ENCODE measurements around the gene FNIP2.
"Not testable (repeated sequence)": the region's sequence is repeated elsewhere in the genome, so short reads cannot be mapped to it uniquely, and the experiment has no call there.

FNIP2 gene

GRCh38 chr4:158796370-158797140 lies 27.7 kb downstream of the FNIP2 start:
- DNase-seq = no peak

- no peak for DNase-seq
Observed at GRCh38 chr4:158798062-158798461, 29.2 kb downstream of the FNIP2 start.

GRCh38 chr4:158799013-158799770 lies 30.4 kb downstream of the FNIP2 start:
- no peak for DNase-seq

- DNase-seq = no peak
Observed at GRCh38 chr4:158799856-158800255, 31.0 kb downstream of the FNIP2 start.

GRCh38 chr4:158801066-158801465 lies 32.2 kb downstream of the FNIP2 start:
- no peak for DNase-seq

- no peak for DNase-seq
Observed at GRCh38 chr4:158801677-158802076, 32.9 kb downstream of the FNIP2 start.

GRCh38 chr4:158802914-158803313 lies 34.1 kb downstream of the FNIP2 start:
- no peak for DNase-seq

GRCh38 chr4:158805635-158806471 lies 37.0 kb downstream of the FNIP2 start:
- DNase-seq = no peak

- no peak for DNase-seq
Observed at GRCh38 chr4:158807691-158808090, 38.9 kb downstream of the FNIP2 start.

GRCh38 chr4:158808399-158808798 lies 39.6 kb downstream of the FNIP2 start:
- DNase-seq = no peak

- not testable (repeated sequence) for DNase-seq
Observed at GRCh38 chr4:158809208-158809607, 40.4 kb downstream of the FNIP2 start.

- no peak for DNase-seq
Observed at GRCh38 chr4:158809611-158810486, 41.0 kb downstream of the FNIP2 start.

- peak in 1 of 2 experiments; percentile 14 for DNase-seq
Observed at GRCh38 chr4:158810487-158811215, 41.8 kb downstream of the FNIP2 start.

GRCh38 chr4:158811216-158811540 lies 42.4 kb downstream of the FNIP2 start:
- no peak for DNase-seq

- no peak for DNase-seq
Observed at GRCh38 chr4:158811704-158812103, 42.9 kb downstream of the FNIP2 start.

- DNase-seq = no peak
Observed at GRCh38 chr4:158812133-158812532, 43.3 kb downstream of the FNIP2 start.

- no peak for DNase-seq
Observed at GRCh38 chr4:158812543-158812942, 43.7 kb downstream of the FNIP2 start.

GRCh38 chr4:158813113-158813512 lies 44.3 kb downstream of the FNIP2 start:
- no peak for DNase-seq

GRCh38 chr4:158814207-158814606 lies 45.4 kb downstream of the FNIP2 start:
- DNase-seq = no peak

GRCh38 chr4:158814636-158815330 lies 46.0 kb downstream of the FNIP2 start:
- DNase-seq = no peak

- DNase-seq = no peak
Observed at GRCh38 chr4:158816955-158817354, 48.1 kb downstream of the FNIP2 start.

Data from activated CD4-positive, alpha-beta T cell treated with anti-CD3 and anti-CD28 coated beads, Interleukin-2, amount 50 U/mL, for 48 hours (primary cell).